Measurements from ENCODE around the gene CACNA1D. TPM values are rescaled to one million over a fixed set of nuclear protein-coding genes. Genes with fewer than 3 reads are reported as not detected.

CACNA1D gene
- total RNA-seq, 1 donor from 2014 or later = 6.3 TPM

GRCh38 chr3:53716998-53717397 lies 222.6 kb downstream of the CACNA1D start:
- DNase-seq (ENCODE audit: low spot score, unreplicated experiment) = no peak
- no peaks in the 10 kb centered on the region for H3K9me3 Mint-ChIP-seq (ENCODE audit: low read depth)
- no peak overlapping the region for H3K27ac Mint-ChIP-seq
- TF ChIP-seq CTCF (IDR thresholded peaks at IDR 0.05; ENCODE audit: unreplicated experiment) = no peak
- H3K27me3 Mint-ChIP-seq = peaks cover 11% of the 10 kb centered on the region
- H3K4me3 Mint-ChIP-seq (ENCODE audit: low read depth) = no peak overlapping the region
- H3K4me1 Mint-ChIP-seq (ENCODE audit: low read depth) = no peaks in the 10 kb centered on the region
- no peaks in the 10 kb centered on the region for H3K36me3 Mint-ChIP-seq (ENCODE audit: insufficient read depth)

DNA sequence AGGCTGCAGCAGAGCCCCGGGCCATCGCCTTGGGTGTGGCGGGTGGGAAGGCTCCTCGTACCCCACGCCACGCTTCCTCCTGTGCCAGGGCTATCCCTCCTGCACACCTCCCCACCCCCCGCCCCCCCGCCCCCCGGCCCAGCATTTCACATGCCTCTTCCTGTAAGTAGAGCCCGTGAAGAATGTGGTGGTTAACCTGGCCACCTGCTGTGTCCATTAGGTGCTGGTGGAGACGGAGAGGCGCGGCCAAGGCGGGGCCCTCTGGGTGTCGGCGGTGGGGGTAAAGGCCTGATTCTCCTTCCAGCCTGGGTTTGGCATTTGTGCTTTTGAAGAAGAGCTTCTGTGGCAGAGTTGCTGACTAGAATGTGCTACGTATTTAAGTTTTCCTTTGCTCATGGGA lies 224.1 kb downstream of the CACNA1D start:
- Mint-ChIP-seq H3K4me1 (ENCODE audit: low read depth) (no peaks in the 10 kb centered on the region), H3K27ac (no peak overlapping the region), H3K4me3 (ENCODE audit: low read depth) (no peak overlapping the region), H3K9me3 (ENCODE audit: low read depth) (no peaks in the 10 kb centered on the region), H3K36me3 (ENCODE audit: insufficient read depth) (no peaks in the 10 kb centered on the region), H3K27me3 (peaks cover 9% of the 10 kb centered on the region)
- no peak for DNase-seq (ENCODE audit: low spot score, unreplicated experiment)
- no peak for TF ChIP-seq CTCF (IDR thresholded peaks at IDR 0.05; ENCODE audit: unreplicated experiment)

DNA sequence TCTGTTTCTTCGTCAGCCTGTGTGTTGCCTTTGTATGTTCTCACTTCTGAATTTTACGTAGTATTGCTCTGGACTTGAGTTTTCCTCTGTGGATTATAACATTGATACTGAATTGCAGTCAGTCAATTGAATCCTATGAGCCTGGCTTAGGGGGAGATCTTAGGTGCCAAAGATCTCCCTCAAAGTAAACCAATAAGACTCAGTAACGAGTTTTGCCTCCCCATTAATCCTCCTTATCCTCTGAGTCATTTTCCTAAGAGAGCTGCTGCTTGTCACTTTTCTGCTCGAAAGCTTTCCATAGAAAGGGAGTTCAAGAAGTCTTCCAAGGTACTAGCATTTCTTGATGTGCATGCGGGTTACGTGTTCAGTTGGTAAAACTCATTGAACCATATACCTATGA lies 225.4 kb downstream of the CACNA1D start:
- peaks cover 9% of the 10 kb centered on the region for H3K27me3 Mint-ChIP-seq

GRCh38 chr3:53721187-53722119 lies 227.0 kb downstream of the CACNA1D start:
- Mint-ChIP-seq H3K4me1 (ENCODE audit: low read depth) (no peaks in the 10 kb centered on the region), H3K27me3 (peaks cover 5% of the 10 kb centered on the region), H3K27ac (peak overlapping the region; percentile 85), H3K4me3 (ENCODE audit: low read depth) (no peak overlapping the region), H3K36me3 (ENCODE audit: insufficient read depth) (no peaks in the 10 kb centered on the region), H3K9me3 (ENCODE audit: low read depth) (no peaks in the 10 kb centered on the region)
- TF ChIP-seq CTCF (IDR thresholded peaks at IDR 0.05; ENCODE audit: unreplicated experiment) = no peak
- no peak for DNase-seq (ENCODE audit: low spot score, unreplicated experiment)

More for the DNA sequence above, 225.4 kb downstream of the CACNA1D start:
- Mint-ChIP-seq H3K27ac (no peak overlapping the region), H3K4me3 (ENCODE audit: low read depth) (no peak overlapping the region), H3K9me3 (ENCODE audit: low read depth) (no peaks in the 10 kb centered on the region), H3K36me3 (ENCODE audit: insufficient read depth) (no peaks in the 10 kb centered on the region), H3K4me1 (ENCODE audit: low read depth) (no peaks in the 10 kb centered on the region)
- TF ChIP-seq CTCF (IDR thresholded peaks at IDR 0.05; ENCODE audit: unreplicated experiment) = no peak
- no peak for DNase-seq (ENCODE audit: low spot score, unreplicated experiment)

DNA sequence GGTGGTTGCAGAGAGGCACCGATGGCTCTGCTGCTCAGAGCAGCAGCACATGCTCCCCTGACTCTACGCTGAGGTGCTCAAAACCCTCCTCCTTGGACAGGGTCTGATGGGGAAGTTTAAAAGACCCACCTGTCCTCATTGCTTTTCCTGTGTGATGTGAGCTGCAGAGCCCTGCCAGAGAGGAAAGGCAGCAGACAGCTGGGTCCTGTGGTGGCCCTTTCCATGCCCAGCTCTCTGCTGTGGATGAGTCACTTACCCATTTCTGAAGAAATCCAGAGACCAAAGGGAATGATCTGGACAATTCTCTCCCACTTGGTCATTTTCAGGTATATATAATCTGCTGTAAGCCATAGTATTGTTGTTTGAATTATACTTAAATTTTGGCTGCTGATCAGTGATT lies 230.2 kb downstream of the CACNA1D start:
- TF ChIP-seq CTCF (IDR thresholded peaks at IDR 0.05; ENCODE audit: unreplicated experiment) = no peak
- Mint-ChIP-seq H3K4me1 (ENCODE audit: low read depth) (no peaks in the 10 kb centered on the region), H3K4me3 (ENCODE audit: low read depth) (no peak overlapping the region)

More for the DNA sequence above, 230.2 kb downstream of the CACNA1D start:
- Mint-ChIP-seq H3K9me3 (ENCODE audit: low read depth) (no peaks in the 10 kb centered on the region), H3K36me3 (ENCODE audit: insufficient read depth) (no peaks in the 10 kb centered on the region), H3K27me3 (no peaks in the 10 kb centered on the region), H3K27ac (no peak overlapping the region)
- DNase-seq (ENCODE audit: low spot score, unreplicated experiment) = no peak

Measured in progenitor cell of endocrine pancreas (in vitro differentiated cells).